ENCODE results near the gene LRGUK.

Gene LRGUK

GRCh38 chr7:134167841-134168240, 40.7 kb downstream of the LRGUK start:
- H3K79me2 ChIP-seq (ENCODE audit: insufficient read depth, low read length), result no peaks in the 10 kb centered on the region
- no peak overlapping the region for H3K9ac ChIP-seq (ENCODE audit: low read length)
- no peaks in the 10 kb centered on the region for H3K9me3 ChIP-seq (ENCODE audit: low read length)
- H3K4me1 ChIP-seq (ENCODE audit: insufficient read depth, low read length, severe bottlenecking), result peaks cover 5% of the 10 kb centered on the region
- H3K36me3 ChIP-seq (ENCODE audit: insufficient read depth, low read length), result no peaks in the 10 kb centered on the region
- H3K4me3 ChIP-seq (ENCODE audit: low read depth, low read length, poor library complexity, severe bottlenecking), result no peak overlapping the region
- TF ChIP-seq EZH2 (IDR thresholded peaks at IDR 0.05; ENCODE audit: borderline replicate concordance, low read length) (no peak), CTCF (IDR thresholded peaks at IDR 0.05; ENCODE audit: low read length) (no peak)
- no peak overlapping the region for H3K4me2 ChIP-seq (ENCODE audit: low read length)
- H2AFZ ChIP-seq (ENCODE audit: low read length), result no peak overlapping the region
- no peaks in the 10 kb centered on the region for H4K20me1 ChIP-seq (ENCODE audit: insufficient read depth, low read length)
- no peaks in the 10 kb centered on the region for H3F3A ChIP-seq (ENCODE audit: insufficient read depth, low read length)
- no peak overlapping the region for H3K27ac ChIP-seq (ENCODE audit: low read depth, low read length, poor library complexity, severe bottlenecking)
- H3K9me2 ChIP-seq (ENCODE audit: low read depth, low read length), result no peaks in the 10 kb centered on the region
- no peaks in the 10 kb centered on the region for H3K27me3 ChIP-seq (ENCODE audit: insufficient read depth, low read length)

- Histone ChIP-seq H3K4me3 (ENCODE audit: low read depth, low read length, poor library complexity, severe bottlenecking) (no peak overlapping the region), H3K9me3 (ENCODE audit: low read length) (no peaks in the 10 kb centered on the region), H3F3A (ENCODE audit: insufficient read depth, low read length) (no peaks in the 10 kb centered on the region), H3K27me3 (ENCODE audit: insufficient read depth, low read length) (no peaks in the 10 kb centered on the region), H2AFZ (ENCODE audit: low read length) (no peak overlapping the region), H4K20me1 (ENCODE audit: insufficient read depth, low read length) (no peaks in the 10 kb centered on the region), H3K9me2 (ENCODE audit: low read depth, low read length) (no peaks in the 10 kb centered on the region), H3K27ac (ENCODE audit: low read depth, low read length, poor library complexity, severe bottlenecking) (no peak overlapping the region), H3K36me3 (ENCODE audit: insufficient read depth, low read length) (no peaks in the 10 kb centered on the region), H3K79me2 (ENCODE audit: insufficient read depth, low read length) (no peaks in the 10 kb centered on the region), H3K4me2 (ENCODE audit: low read length) (no peak overlapping the region), H3K9ac (ENCODE audit: low read length) (no peak overlapping the region), H3K4me1 (ENCODE audit: insufficient read depth, low read length, severe bottlenecking) (peaks cover 10% of the 10 kb centered on the region)
- no peak for TF ChIP-seq EZH2 (IDR thresholded peaks at IDR 0.05; ENCODE audit: borderline replicate concordance, low read length)
- TF ChIP-seq CTCF (IDR thresholded peaks at IDR 0.05; ENCODE audit: low read length), result no peak
These were observed 47.7 kb downstream of the LRGUK start for GRCh38 chr7:134174795-134175261.

GRCh38 chr7:134175334-134176036, 48.3 kb downstream of the LRGUK start:
- H4K20me1 ChIP-seq (ENCODE audit: insufficient read depth, low read length), result no peaks in the 10 kb centered on the region
- no peaks in the 10 kb centered on the region for H3K9me2 ChIP-seq (ENCODE audit: low read depth, low read length)
- no peak overlapping the region for H3K27ac ChIP-seq (ENCODE audit: low read depth, low read length, poor library complexity, severe bottlenecking)
- H2AFZ ChIP-seq (ENCODE audit: low read length), result no peak overlapping the region
- TF ChIP-seq EZH2 (IDR thresholded peaks at IDR 0.05; ENCODE audit: borderline replicate concordance, low read length) (no peak), CTCF (IDR thresholded peaks at IDR 0.05; ENCODE audit: low read length) (no peak)
- H3K4me3 ChIP-seq (ENCODE audit: low read depth, low read length, poor library complexity, severe bottlenecking), result no peak overlapping the region
- H3K36me3 ChIP-seq (ENCODE audit: insufficient read depth, low read length), result no peaks in the 10 kb centered on the region
- no peaks in the 10 kb centered on the region for H3F3A ChIP-seq (ENCODE audit: insufficient read depth, low read length)
- no peak overlapping the region for H3K4me2 ChIP-seq (ENCODE audit: low read length)
- no peak overlapping the region for H3K9ac ChIP-seq (ENCODE audit: low read length)
- H3K9me3 ChIP-seq (ENCODE audit: low read length), result no peaks in the 10 kb centered on the region
- H3K79me2 ChIP-seq (ENCODE audit: insufficient read depth, low read length), result no peaks in the 10 kb centered on the region
- peaks cover 10% of the 10 kb centered on the region for H3K4me1 ChIP-seq (ENCODE audit: insufficient read depth, low read length, severe bottlenecking)
- no peaks in the 10 kb centered on the region for H3K27me3 ChIP-seq (ENCODE audit: insufficient read depth, low read length)

All from OCI-LY1 (cell line).